Frontal cortex (tissue), 4 donors: ENCODE data around the gene GIPR. TPM values are rescaled to one million over a fixed set of nuclear protein-coding genes. Genes with fewer than 3 reads are reported as not detected.
"Not testable (repeated sequence)": the region's sequence is repeated elsewhere in the genome, so short reads cannot be mapped to it uniquely, and the experiment has no call there.

ENCODE experiments used
- DNase-seq, 2 donors: peaks; one replicate each; pipeline ENCODE4 v3.0.0; 2012; ENCODE audit warnings: low spot score in 2 of 2
- FAIRE-seq: peaks from 2 replicates; lab custom pipeline; 2012; peaks lifted over from hg19 to GRCh38; lab: Jason Lieb, UNC
- small RNA-seq: library from RNA; depleted of rRNA; stranded (forward); fragments of <200 nt; gene quantifications from one replicate; pipeline ENCODE3, GENCODE V24; 2014
- total RNA-seq: library from RNA; depleted of rRNA; stranded (reverse); fragments of >200 nt; gene quantifications from one replicate; pipeline ENCODE4 v1.2.3, GENCODE V29; 2014
- donor health status: control.
- donor health status: control.
- donor health status: control.

The GIPR gene
- total RNA-seq, 1 donor from 2014 or later = 0.41 TPM

GRCh38 chr19:45720065-45720464 lies 52.0 kb downstream of the GIPR start:
- not testable (repeated sequence) for DNase-seq, FAIRE-seq

GRCh38 chr19:45728683-45729082 lies 60.7 kb downstream of the GIPR start:
- DNase-seq, FAIRE-seq: not testable (repeated sequence)

- FAIRE-seq = no peak
- DNase-seq = no peak
These were observed 61.8 kb downstream of the GIPR start for GRCh38 chr19:45729800-45730290.

- DNase-seq (peak; percentile 93 to 96), FAIRE-seq (peak; percentile 64)
These were observed 62.6 kb downstream of the GIPR start, which contains the start of gene FBXO46 for GRCh38 chr19:45730368-45731288. TSS of gene FBXO46 (minus strand) at chr19:45730896. CDS start at chr19:45713495, 17,401 bp downstream.

Small RNA genes lying within 50 kb of the gene (small RNA-seq; reads per million reads assigned to genes)
- gene MIR642A = not detected
- gene RN7SL836P = 0.10 reads per million

Other genes starting within 250 kb of the GIPR start
- 55.0 TPM for gene ERCC1, start 244.3 kb upstream of the GIPR start, total RNA-seq
- 2.0 TPM for gene FOSB, start 200.2 kb upstream of the GIPR start, total RNA-seq
- gene RTN2, start 171.2 kb upstream of the GIPR start, total RNA-seq = 54.2 TPM
- 0.82 TPM for gene PPM1N, start 169.8 kb upstream of the GIPR start, total RNA-seq
- 9.0 TPM for gene VASP, start 160.7 kb upstream of the GIPR start, total RNA-seq
- gene OPA3, start 83.4 kb upstream of the GIPR start, total RNA-seq = 1.6 TPM
- under 0.01 TPM for gene GPR4, start 66.0 kb upstream of the GIPR start, total RNA-seq
- gene EML2, start 28.8 kb upstream of the GIPR start, total RNA-seq = 13.0 TPM
- gene SNRPD2, start 23.7 kb downstream of the GIPR start, total RNA-seq = 157 TPM
- 8.2 TPM for gene QPCTL, start 24.4 kb downstream of the GIPR start, total RNA-seq
- 13.9 TPM for gene FBXO46, start 62.7 kb downstream of the GIPR start, total RNA-seq
- gene MEIOSIN, start 65.2 kb downstream of the GIPR start, total RNA-seq = not detected
- gene SIX5, start 101.0 kb downstream of the GIPR start, total RNA-seq = 0.82 TPM
- gene DMPK, start 114.3 kb downstream of the GIPR start, total RNA-seq = 13.9 TPM
- 47.7 TPM for gene DMWD, start 124.6 kb downstream of the GIPR start, total RNA-seq
- not detected for gene RSPH6A, start 147.1 kb downstream of the GIPR start, total RNA-seq
- 18.3 TPM for gene SYMPK, start 194.9 kb downstream of the GIPR start, total RNA-seq
- not detected for gene FOXA3, start 196.1 kb downstream of the GIPR start, total RNA-seq
- gene IRF2BP1, start 217.9 kb downstream of the GIPR start, total RNA-seq = 36.7 TPM
- gene MYPOP, start 234.4 kb downstream of the GIPR start, total RNA-seq = 0.82 TPM
- gene NANOS2, start 246.6 kb downstream of the GIPR start, total RNA-seq = not detected